HEK293 (cell line): ENCODE results near the gene ERG.

ENCODE experiments used
- CTCF ChIA-PET: fragments of 350-600 bp; formaldehyde crosslinking; extraction: SDS; loops from one replicate; lab custom pipeline; 2021; ENCODE audit warnings: antibody characterized with exemption; lab: Yijun Ruan, JAX
- POLR2A ChIA-PET: fragments of 300-600 bp; formaldehyde crosslinking; extraction: SDS; loops from one replicate; lab custom pipeline; 2020; ENCODE audit warnings: antibody characterized with exemption, inconsistent platforms; lab: Yijun Ruan, JAX
- H3K27ac ChIP-seq: fragments of 200-500 bp; sonication (Bioruptor generic); 2 replicates; pipeline ENCODE4 v1.5.1; 2014; ENCODE audit warnings: low read depth, low read length, control low read depth, inconsistent platforms; ENCODE audit errors: extremely low read depth
- H3K36me3 ChIP-seq, 2 experiments: fragments of 200-500 bp in 1 of 2; sonication (Bioruptor generic) in 1 of 2; 1 replicate in 1 of 2; 2 replicates in 1 of 2; pipeline ENCODE4 v1.5.1; 2014 to 2017; ENCODE audit warnings: inconsistent platforms in 2 of 2, low read length in 2 of 2; ENCODE audit not compliant: control insufficient read depth in 2 of 2, insufficient read depth in 1 of 2
- H3K4me1 ChIP-seq: fragments of 200-500 bp; sonication (Bioruptor generic); 2 replicates; pipeline ENCODE4 v1.5.1; 2014; ENCODE audit warnings: mild to moderate bottlenecking, low read length, inconsistent platforms; ENCODE audit not compliant: control insufficient read depth, insufficient read depth
- H3K4me3 ChIP-seq: 2 replicates; pipeline ENCODE4 v1.5.1; 2011; ENCODE audit warnings: low read depth, mild to moderate bottlenecking, control low read depth, low read length, moderate library complexity
- H3K9me3 ChIP-seq: fragments of 200-500 bp; sonication (Bioruptor generic); 2 replicates; pipeline ENCODE4 v1.5.1; 2014; ENCODE audit warnings: low read depth, low read length, inconsistent platforms; ENCODE audit not compliant: control insufficient read depth, insufficient read depth
- MEIS1 ChIP-seq: sonication (generic); formaldehyde crosslinking; IDR thresholded peaks from 2 replicates; pipeline ENCODE4 v1.8.1; 2022; ENCODE audit warnings: missing genetic modification reagents, mild to moderate bottlenecking, borderline replicate concordance
- ZFP3 ChIP-seq: fragments of 450-650 bp; formaldehyde crosslinking; IDR thresholded peaks from 2 replicates; pipeline ENCODE4 v1.5.1; 2016; ENCODE audit warnings: low read depth, missing biosample characterization, missing genetic modification characterization
- ZFP41 ChIP-seq: fragments of 450-650 bp; formaldehyde crosslinking; IDR thresholded peaks from 2 replicates; pipeline ENCODE4 v1.5.1; 2016; ENCODE audit warnings: missing biosample characterization, missing genetic modification characterization, borderline replicate concordance
- ZNF10 ChIP-seq: fragments of 450-650 bp; formaldehyde crosslinking; IDR thresholded peaks from 2 replicates; pipeline ENCODE4 v1.5.1; 2017; ENCODE audit warnings: missing biosample characterization, missing genetic modification characterization
- ZNF169 ChIP-seq: fragments of 450-650 bp; formaldehyde crosslinking; IDR thresholded peaks from 2 replicates; pipeline ENCODE4 v1.5.1; 2016; ENCODE audit warnings: missing biosample characterization, missing genetic modification characterization
- ZNF175 ChIP-seq: fragments of 450-650 bp; formaldehyde crosslinking; IDR thresholded peaks from 2 replicates; pipeline ENCODE4 v1.5.1; 2016; ENCODE audit warnings: missing biosample characterization, missing genetic modification characterization
- ZNF239 ChIP-seq: fragments of 450-650 bp; formaldehyde crosslinking; IDR thresholded peaks from 2 replicates; pipeline ENCODE4 v1.5.1; 2016; ENCODE audit warnings: missing biosample characterization, missing genetic modification characterization
- ZNF266 ChIP-seq: fragments of 450-650 bp; formaldehyde crosslinking; IDR thresholded peaks from 2 replicates; pipeline ENCODE4 v1.5.1; 2016; ENCODE audit warnings: missing biosample characterization, missing genetic modification characterization, low read depth
- ZNF302 ChIP-seq: fragments of 450-650 bp; formaldehyde crosslinking; IDR thresholded peaks from 2 replicates; pipeline ENCODE4 v1.5.1; 2016; ENCODE audit warnings: missing biosample characterization, missing genetic modification characterization, low read depth
- ZNF311 ChIP-seq: fragments of 450-650 bp; formaldehyde crosslinking; IDR thresholded peaks from 2 replicates; pipeline ENCODE4 v1.5.1; 2017; ENCODE audit warnings: missing biosample characterization, missing genetic modification characterization, borderline replicate concordance
- ZNF335 ChIP-seq: fragments of 450-650 bp; formaldehyde crosslinking; conservative IDR thresholded peaks from 2 replicates; pipeline ENCODE4 v1.5.1; 2016; ENCODE audit warnings: missing biosample characterization, missing genetic modification characterization
- ZNF416 ChIP-seq: fragments of 450-650 bp; formaldehyde crosslinking; IDR thresholded peaks from 2 replicates; pipeline ENCODE4 v1.5.1; 2016; ENCODE audit warnings: missing biosample characterization, missing genetic modification characterization
- ZNF423 ChIP-seq: fragments of 450-650 bp; formaldehyde crosslinking; IDR thresholded peaks from 2 replicates; pipeline ENCODE4 v1.5.1; 2016; ENCODE audit warnings: missing biosample characterization, missing genetic modification characterization
- ZNF48 ChIP-seq: fragments of 450-650 bp; formaldehyde crosslinking; IDR thresholded peaks from 2 replicates; pipeline ENCODE4 v1.5.1; 2016; ENCODE audit warnings: missing biosample characterization, missing genetic modification characterization
- ZNF510 ChIP-seq: fragments of 450-650 bp; formaldehyde crosslinking; IDR thresholded peaks from 2 replicates; pipeline ENCODE4 v1.5.1; 2018; ENCODE audit warnings: mild to moderate bottlenecking, missing genetic modification characterization, missing biosample characterization; ENCODE audit not compliant: insufficient replicate concordance
- ZNF645 ChIP-seq: fragments of 450-650 bp; formaldehyde crosslinking; IDR thresholded peaks from 2 replicates; pipeline ENCODE4; 2016; ENCODE audit warnings: missing biosample characterization, missing genetic modification characterization
- ZNF654 ChIP-seq: fragments of 450-650 bp; formaldehyde crosslinking; IDR thresholded peaks from 2 replicates; pipeline ENCODE4 v1.5.1; 2016; ENCODE audit warnings: low read depth, missing biosample characterization, missing genetic modification characterization
- ZNF747 ChIP-seq: fragments of 450-650 bp; formaldehyde crosslinking; IDR thresholded peaks from 2 replicates; pipeline ENCODE4 v1.5.1; 2016; ENCODE audit warnings: missing biosample characterization, missing genetic modification characterization
- TF ChIP-seq, protein P1 (sequence below): fragments of 450-650 bp; formaldehyde crosslinking; IDR thresholded peaks from 2 replicates; pipeline ENCODE4 v1.5.1; 2016; ENCODE audit warnings: missing biosample characterization, missing genetic modification characterization, borderline replicate concordance
- TF ChIP-seq, protein P2 (sequence below): fragments of 450-650 bp; formaldehyde crosslinking; IDR thresholded peaks from 2 replicates; pipeline ENCODE4 v1.5.1; 2016; ENCODE audit warnings: missing biosample characterization, missing genetic modification characterization
- TF ChIP-seq, protein P3 (sequence below): fragments of 450-650 bp; formaldehyde crosslinking; IDR thresholded peaks from 2 replicates; pipeline ENCODE4 v1.5.1; 2017; ENCODE audit warnings: missing biosample characterization, missing genetic modification characterization

The ERG gene

DNA sequence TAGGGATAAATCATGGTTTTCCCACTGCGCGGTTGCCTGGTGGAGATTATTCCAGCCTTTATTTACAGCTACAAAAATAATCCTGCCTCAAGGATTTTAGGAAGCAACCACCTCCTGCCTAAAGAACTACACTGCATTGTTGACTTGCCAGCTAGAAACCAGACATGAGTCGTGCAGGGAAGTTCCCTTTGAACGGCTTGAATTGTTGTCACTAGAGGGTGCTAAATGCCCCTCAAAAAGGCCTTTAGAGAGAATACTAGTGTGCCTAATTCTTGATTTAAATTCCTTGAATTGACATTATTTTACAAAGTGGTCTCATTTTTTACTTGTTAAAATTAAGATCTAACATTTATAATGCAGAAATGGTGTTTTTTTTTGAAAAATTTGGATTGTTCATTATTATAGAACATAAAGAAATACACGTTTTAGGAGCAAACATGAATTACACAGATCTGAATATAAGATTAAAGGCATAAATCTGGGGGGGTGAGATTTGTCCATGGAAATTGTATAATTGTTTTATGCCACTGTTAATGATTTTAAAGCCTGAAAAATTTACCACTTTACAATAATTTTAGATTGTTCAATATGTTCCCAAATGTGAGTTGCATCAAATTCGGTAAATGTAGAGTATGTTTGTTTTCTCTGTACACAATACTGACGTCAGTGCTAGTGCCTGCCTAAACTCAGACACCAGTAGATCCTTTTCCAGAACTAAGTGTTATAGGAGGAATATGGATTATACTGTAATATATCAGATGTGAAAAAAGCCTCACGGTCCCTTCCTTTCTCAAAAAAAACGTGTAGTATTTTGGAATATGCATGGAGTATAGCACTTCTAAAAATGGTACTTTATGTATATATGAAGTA is 7.6 kb upstream of the ERG start:
- TF ChIP-seq ZNF416 (tag by site-specific recombination) (no peak), ZNF654 (peak; percentile 82), ZNF169 (tag by site-specific recombination) (no peak), ZNF311 (tag by site-specific recombination) (no peak)
- POLR2A ChIA-PET, result interaction anchor here (0.7 kb wide), 1 partner anchor 43 kb away, joined by 4 read pairs; no protein-coding TSS in a partner anchor
- Histone ChIP-seq H3K9me3 (no peaks in the 10 kb centered on the region), H3K27ac (no peak overlapping the region), H3K36me3 (no peaks in the 10 kb centered on the region), H3K4me1 (no peaks in the 10 kb centered on the region), H3K4me3 (no peak overlapping the region)
- CTCF ChIA-PET, result interaction anchor here (0.5 to 1.1 kb wide), 18 partner anchors 9 to 939 kb away, joined by 3 to 7 read pairs (median 4); no protein-coding TSS in a partner anchor

DNA sequence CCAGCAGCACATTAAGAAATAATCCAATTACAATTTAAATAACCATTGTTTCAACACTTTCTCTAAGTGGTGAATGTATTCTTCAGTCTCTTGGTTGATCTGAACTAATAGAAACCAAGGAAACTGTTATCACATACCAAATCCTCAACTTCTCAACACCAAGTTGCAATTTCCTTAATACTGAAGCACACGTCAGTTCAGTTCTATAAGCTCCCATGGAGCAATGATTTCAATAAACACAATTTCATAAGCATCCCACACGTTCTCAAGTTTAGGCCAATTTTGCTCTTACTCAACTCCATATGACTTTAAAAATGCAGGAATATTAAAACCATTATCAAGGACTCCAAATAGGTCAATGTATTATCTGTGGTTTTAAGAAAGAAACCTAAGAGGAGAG is 5.8 kb upstream of the ERG start:
- TF ChIP-seq ZNF302, result no peak
- TF ChIP-seq ZFP41, result no peak
- no peak for TF ChIP-seq ZNF10 (tag by site-specific recombination)
- TF ChIP-seq ZNF510, result no peak
- no peak for TF ChIP-seq ZFP3 (tag by site-specific recombination)
- no peak for TF ChIP-seq ZNF266 (tag by site-specific recombination)
- TF ChIP-seq, protein P1, sequence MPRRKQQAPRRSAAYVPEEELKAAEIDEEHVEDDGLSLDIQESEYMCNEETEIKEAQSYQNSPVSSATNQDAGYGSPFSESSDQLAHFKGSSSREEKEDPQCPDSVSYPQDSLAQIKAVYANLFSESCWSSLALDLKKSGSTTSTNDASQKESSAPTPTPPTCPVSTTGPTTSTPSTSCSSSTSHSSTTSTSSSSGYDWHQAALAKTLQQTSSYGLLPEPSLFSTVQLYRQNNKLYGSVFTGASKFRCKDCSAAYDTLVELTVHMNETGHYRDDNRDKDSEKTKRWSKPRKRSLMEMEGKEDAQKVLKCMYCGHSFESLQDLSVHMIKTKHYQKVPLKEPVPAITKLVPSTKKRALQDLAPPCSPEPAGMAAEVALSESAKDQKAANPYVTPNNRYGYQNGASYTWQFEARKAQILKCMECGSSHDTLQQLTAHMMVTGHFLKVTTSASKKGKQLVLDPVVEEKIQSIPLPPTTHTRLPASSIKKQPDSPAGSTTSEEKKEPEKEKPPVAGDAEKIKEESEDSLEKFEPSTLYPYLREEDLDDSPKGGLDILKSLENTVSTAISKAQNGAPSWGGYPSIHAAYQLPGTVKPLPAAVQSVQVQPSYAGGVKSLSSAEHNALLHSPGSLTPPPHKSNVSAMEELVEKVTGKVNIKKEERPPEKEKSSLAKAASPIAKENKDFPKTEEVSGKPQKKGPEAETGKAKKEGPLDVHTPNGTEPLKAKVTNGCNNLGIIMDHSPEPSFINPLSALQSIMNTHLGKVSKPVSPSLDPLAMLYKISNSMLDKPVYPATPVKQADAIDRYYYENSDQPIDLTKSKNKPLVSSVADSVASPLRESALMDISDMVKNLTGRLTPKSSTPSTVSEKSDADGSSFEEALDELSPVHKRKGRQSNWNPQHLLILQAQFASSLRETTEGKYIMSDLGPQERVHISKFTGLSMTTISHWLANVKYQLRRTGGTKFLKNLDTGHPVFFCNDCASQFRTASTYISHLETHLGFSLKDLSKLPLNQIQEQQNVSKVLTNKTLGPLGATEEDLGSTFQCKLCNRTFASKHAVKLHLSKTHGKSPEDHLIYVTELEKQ (tag by site-specific recombination), result no peak
- no peak for TF ChIP-seq ZNF335
- TF ChIP-seq ZNF645 (tag by site-specific recombination), result no peak
- no peak for TF ChIP-seq ZNF423 (tag by site-specific recombination)
- no peak for TF ChIP-seq ZNF239
- TF ChIP-seq MEIS1 (CRISPR knock-in tag), result no peak
- no peak for TF ChIP-seq ZNF48 (tag by site-specific recombination)
- TF ChIP-seq ZNF747 (tag by site-specific recombination), result no peak
- TF ChIP-seq ZNF175 (tag by site-specific recombination), result no peak
- TF ChIP-seq, protein P2, sequence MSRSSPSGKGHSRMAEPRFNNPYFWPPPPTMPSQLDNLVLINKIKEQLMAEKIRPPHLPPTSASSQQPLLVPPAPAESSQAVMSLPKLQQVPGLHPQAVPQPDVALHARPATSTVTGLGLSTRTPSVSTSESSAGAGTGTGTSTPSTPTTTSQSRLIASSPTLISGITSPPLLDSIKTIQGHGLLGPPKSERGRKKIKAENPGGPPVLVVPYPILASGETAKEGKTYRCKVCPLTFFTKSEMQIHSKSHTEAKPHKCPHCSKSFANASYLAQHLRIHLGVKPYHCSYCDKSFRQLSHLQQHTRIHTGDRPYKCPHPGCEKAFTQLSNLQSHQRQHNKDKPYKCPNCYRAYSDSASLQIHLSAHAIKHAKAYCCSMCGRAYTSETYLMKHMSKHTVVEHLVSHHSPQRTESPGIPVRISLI (tag by site-specific recombination), result no peak
- TF ChIP-seq, protein P3, sequence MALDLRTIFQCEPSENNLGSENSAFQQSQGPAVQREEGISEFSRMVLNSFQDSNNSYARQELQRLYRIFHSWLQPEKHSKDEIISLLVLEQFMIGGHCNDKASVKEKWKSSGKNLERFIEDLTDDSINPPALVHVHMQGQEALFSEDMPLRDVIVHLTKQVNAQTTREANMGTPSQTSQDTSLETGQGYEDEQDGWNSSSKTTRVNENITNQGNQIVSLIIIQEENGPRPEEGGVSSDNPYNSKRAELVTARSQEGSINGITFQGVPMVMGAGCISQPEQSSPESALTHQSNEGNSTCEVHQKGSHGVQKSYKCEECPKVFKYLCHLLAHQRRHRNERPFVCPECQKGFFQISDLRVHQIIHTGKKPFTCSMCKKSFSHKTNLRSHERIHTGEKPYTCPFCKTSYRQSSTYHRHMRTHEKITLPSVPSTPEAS, result no peak
- Histone ChIP-seq H3K36me3 (no peaks in the 10 kb centered on the region), H3K4me3 (no peak overlapping the region), H3K9me3 (no peaks in the 10 kb centered on the region), H3K4me1 (no peaks in the 10 kb centered on the region), H3K27ac (no peak overlapping the region)
- POLR2A ChIA-PET, result no interaction called here
- CTCF ChIA-PET, result interaction anchor here (0.6 to 1.9 kb wide), 5 partner anchors 27 to 643 kb away, joined by 3 to 11 read pairs (median 3); no protein-coding TSS in a partner anchor
